HG03060 (cell line): ENCODE measurements around the gene ATP11A.
"Not testable (repeated sequence)": the region's sequence is repeated elsewhere in the genome, so short reads cannot be mapped to it uniquely, and the experiment has no call there.

Experiments
- ATAC-seq: cut with Tn5 transposase; IDR thresholded peaks from one replicate; pipeline ENCODE4 v1.9.1; 2021; ENCODE audit warnings: low read depth, moderate number of reproducible peaks; ENCODE audit not compliant: unreplicated experiment

The ATP11A gene

DNA sequence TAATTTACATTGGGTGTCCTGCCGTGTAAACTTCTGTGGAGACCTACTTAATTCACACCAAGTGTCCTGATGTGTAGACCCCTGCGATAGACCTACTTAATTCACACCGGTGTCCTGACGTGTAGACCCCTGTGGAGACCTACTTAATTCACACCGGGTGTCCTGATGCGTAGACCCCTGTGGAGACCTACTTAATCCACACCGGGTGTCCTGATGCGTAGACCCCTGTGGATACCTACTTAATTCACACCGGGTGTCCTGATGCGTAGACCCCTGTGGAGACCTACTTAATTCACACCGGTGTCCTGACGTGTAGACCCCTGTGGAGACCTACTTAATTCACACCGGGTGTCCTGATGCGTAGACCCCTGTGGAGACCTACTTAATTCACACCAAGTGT lies 97.0 kb downstream of the ATP11A start:
- not testable (repeated sequence) for ATAC-seq

DNA sequence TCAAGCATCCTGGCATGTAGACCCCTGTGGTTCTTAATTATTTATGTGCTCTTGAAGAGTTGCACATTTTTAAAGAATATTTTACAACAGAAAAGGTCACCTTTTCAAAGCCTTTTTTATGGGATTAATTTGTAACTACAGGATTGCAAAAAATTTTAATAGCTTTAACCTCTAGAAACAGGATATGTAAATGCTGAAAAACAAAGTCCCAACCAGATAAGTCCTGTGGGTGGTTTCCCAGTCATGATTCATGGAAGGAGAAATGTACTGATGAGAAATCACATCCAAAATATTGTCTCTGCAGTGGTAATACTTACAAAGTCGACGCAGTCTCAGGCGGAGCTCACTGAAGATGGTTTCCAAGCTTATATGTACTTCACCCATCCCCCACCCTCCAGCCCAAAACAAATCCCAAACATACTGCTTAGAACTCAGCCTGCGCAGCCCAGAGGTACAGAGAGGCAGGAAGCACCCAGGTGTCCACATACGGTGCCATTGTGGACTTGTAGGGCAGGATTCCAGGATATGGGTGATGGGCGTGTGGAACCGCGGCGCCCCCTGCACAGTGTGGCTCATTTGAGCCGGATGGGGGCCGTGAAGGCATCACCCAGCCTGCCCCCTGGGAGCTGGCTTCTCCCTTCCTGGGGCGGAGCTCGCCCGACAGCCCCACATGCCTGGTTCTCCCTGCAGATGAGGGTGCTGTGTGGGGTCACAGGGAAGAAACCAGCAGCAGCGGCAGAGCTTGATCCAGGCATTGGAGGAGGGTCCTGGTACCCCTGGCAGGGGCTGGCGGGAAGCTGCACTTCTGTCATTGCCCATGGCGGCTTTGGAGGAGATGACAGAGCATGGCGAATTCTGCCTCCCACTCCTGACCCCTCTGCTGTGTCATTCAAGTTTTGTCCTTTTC lies 101.2 kb downstream of the ATP11A start:
- ATAC-seq = no peak

DNA sequence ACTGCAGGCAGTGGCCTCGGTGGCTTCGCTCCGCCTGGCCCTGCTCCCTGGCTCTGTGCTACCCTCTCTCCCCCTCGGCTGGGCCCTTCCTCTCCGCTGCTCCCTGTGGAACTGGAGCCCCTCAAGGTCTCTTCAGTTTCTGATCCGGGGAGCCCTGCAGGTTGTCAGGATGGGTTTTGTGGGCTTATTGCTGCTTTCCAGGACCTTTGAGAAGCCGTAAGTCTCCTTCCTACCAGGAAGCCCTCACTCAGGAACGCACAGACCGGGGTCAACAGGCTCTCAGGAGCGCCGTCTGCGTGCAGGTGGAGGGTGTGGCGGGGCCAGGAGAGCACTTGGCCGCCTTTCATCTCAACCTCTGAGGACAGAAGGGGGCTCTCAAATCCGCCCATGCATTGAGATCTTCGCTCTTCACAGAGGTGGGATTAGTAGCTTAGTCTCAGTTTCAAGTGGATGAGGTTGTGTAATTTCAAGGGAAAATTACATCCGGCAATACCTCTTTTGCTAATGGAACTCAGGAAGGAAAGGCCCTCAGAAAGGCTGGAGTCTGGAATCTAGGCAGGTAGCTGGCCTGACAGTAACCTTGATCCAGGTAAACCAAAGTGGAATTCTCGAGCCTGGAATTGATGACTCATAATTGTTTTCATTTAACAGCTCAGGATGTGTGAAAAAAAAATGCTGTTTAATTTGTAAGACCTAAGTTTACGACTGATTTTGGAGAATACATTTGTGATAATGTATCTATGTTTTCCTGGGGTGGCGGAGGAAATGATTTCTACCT lies 102.0 kb downstream of the ATP11A start:
- no peak for ATAC-seq

DNA sequence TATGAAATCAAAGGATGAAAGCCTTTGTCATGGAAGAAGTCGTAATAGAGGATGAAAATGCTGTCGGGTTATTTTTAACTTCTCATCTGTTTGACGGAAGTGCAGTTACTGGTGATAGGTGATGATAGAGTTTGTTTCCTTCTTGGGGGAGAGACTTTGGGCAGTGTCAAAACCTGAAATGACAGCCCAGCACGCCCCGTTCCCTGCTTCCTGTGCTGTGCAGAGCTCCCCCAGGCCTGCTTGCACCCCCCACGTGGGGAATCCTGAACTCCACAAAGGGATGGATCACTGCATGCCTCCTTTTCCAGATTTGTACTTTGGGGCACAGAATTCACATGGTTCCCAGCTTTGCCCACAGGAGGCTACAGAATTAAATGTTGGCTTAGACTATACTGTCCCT lies 102.7 kb downstream of the ATP11A start:
- no peak for ATAC-seq

DNA sequence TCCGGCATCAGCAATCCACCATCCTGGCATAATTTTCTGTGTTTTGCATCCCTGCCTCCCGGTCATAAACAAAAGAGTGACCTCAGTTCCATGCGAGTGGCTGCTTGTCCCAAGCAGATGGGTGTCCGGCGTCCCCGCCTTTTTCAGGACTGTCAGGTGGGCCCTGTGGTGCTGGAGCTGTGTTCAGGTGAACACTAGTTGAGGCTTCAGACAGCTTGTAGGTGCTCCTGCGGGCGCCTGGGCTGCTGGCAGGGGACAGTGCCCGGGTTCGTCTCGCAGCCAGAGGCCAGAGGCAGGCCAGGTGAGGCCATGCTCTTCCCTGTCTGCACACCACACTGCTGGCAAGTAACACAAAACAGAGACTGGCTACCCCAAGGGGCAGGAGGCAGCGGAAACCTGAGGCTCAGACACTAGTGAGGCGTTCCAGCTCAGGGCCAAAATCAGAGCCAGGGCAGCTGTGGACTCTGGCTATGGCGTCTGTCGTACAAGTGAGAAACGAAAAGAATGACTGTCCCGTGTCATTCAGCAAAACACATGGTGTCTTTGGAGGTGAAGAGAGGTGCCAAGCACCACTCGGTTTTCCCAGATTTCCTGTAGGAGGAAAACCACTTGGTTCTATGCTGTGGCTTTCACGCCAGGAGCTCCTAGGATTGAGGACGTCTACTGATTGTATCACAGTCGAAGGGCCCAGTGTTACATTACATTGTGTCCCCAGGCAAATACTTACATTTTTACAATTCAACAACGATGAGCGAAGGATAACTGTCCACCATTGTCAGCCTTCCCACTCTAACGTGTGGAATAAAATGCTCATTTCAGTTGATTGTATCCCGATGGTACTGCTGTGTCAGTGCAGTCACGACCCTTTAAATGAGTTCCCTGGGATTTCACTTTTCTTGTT lies 104.0 kb downstream of the ATP11A start:
- ATAC-seq = no peak

DNA sequence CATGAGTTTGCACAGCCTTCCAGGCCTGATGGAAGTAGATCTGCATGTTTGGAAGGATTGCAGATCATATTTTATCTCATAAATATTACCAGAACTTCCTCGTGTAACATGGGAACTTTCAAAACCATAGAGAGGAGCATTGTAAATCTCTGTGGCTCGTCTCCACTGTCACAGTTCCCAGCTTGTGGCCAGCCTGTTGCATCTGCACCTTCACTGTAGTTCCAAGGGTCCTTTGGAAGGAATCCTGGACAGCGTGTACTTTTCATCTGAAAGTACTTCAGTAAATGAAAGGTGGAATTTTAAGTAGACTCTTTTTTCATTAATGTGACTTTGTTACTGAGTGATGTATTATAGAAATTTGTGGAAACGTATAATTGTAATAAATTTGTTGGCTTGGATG lies 105.4 kb downstream of the ATP11A start:
- no peak for ATAC-seq

DNA sequence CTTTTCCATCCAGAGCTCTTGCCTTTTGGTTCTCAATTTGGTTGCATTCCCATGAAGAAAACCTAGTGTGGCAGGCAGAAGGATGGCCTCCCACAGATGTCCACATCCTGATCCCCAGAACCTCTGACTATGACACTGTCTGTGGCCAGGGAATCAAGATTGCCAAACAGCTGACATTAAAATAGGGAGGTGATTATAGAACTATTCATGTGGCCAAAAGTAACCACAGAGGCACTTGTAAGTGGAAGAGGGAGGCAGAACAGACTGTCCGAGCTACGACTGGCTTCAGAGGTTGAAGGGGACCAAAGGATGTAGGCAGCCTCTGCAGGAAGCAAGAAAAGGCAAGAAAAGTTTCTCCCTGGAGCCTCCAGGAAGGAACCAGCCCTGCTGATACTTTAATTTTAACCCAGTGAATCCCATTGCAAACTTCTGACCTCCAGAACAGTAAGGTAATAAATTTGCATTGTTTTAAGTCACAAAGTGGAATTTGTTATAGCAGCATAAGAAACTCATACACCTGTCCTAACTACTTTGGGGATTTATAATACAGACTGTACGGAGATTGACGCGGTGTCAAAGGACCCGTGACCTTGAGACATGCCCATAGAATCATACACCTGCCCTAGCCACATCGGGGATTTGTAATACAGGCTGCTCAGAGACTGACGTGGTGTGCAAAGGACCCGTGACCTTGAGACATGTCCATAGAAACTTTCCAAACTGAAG lies 106.5 kb downstream of the ATP11A start:
- no peak for ATAC-seq

DNA sequence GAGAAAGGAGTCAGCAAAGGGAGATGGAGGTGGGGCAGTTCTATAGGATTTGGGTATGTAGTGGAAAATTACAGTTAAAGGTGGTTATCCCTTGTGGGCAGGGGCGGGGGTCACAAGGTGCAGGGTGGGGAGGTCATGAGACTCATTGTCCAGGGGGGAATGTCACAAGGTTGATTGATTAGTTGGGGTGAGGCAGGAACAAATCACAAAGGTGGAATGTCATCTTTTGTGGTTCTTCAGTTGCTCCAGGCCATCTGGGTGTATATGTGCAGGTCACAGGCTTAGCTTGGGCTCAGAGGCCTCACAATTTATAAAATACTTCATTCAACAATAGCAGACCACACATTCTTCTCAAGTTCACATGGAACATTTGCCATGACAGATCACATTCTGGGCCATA lies 109.6 kb downstream of the ATP11A start:
- ATAC-seq = no peak

DNA sequence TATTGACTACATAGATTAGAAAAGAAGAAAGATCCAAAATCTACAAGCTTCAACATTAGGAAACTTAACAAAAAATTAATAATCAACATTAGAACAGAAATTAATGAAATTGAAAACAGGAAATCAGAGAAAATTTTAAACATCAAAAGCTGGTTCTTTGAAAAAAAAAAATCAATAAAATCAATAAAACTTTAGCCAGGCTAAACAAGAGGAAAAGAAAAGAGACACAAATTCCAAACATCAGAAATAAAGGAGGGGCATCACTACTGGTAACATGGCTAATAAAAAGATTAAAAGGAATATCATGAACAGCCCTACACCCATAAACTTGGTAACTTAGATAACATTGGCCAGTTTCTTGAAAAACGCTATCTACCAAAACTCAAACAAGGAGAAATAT lies 110.2 kb downstream of the ATP11A start:
- ATAC-seq = no peak

DNA sequence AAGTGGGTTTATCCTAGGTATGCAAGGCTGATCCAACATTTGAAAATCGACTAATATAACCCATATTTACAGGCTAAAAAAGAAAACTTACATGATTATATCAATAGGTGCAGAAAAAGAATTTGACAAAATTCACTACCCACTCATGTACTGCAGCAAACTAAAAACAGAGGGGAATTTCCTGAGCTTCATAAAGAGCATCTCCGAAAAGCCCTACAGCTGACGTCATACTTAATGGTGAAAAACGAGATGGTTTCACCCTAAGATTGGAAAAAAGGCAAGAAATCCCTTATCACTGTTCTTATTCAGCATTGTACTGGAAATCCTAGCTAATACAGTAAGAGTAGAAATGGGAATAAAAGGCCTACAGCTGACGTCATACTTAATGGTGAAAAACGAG lies 111.0 kb downstream of the ATP11A start:
- ATAC-seq = not testable (repeated sequence)

DNA sequence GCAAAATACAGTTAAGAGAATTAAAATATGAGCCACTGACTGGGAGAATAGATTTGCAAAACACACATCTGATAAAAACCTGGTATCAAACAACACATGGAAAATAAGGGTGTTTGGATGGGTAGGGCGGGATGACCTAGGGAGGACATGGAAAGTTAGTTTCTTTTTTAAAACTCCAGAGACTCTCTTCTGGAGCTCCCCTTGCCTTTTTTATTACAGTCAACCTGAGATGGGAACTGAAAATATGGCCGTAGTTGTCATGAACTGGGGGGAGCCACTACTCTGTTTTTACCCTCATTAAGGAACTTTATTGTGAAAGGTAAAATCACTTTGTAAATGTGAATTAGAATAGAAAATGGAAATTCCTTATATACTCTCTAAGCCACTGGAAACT lies 113.0 kb downstream of the ATP11A start:
- ATAC-seq = no peak

DNA sequence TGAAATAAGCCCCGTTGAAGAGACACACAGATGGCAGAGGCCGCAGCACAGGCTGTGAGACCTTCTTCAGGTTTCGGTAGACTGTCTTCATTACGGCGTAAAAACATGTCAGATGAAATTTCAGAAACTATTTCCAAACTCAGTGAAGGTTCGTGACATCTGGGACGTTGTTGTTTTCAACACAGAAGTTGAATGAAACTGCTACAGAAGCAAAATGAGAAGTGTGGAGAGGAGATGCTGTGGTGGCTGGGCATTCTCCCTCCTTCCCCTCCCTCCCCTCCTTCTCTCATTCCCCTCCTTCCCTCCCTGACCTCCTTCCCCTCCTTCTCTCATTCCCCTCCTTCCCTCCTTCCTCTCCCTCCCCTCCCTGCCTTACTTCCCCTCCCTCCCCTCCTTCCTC lies 113.6 kb downstream of the ATP11A start:
- ATAC-seq = no peak

DNA sequence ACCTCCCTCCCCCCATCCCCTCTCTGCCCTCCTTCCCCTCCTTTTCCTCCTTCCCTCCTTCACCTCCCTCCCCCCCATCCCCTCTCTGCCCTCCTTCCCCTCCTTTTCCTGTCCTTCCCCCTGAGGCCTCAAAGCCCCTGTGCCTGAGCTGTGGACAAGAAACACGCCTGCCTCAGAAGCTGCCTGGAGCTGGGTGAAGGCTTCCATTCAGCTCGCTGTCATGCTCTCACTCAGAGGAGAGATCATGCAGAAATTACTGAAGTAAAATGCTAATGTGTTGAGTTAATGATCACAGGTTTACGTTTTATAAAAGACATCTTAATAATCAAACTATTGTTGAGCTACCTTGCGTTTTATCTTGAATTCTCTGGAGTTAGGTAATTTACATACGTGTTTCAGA lies 114.5 kb downstream of the ATP11A start:
- ATAC-seq = no peak

DNA sequence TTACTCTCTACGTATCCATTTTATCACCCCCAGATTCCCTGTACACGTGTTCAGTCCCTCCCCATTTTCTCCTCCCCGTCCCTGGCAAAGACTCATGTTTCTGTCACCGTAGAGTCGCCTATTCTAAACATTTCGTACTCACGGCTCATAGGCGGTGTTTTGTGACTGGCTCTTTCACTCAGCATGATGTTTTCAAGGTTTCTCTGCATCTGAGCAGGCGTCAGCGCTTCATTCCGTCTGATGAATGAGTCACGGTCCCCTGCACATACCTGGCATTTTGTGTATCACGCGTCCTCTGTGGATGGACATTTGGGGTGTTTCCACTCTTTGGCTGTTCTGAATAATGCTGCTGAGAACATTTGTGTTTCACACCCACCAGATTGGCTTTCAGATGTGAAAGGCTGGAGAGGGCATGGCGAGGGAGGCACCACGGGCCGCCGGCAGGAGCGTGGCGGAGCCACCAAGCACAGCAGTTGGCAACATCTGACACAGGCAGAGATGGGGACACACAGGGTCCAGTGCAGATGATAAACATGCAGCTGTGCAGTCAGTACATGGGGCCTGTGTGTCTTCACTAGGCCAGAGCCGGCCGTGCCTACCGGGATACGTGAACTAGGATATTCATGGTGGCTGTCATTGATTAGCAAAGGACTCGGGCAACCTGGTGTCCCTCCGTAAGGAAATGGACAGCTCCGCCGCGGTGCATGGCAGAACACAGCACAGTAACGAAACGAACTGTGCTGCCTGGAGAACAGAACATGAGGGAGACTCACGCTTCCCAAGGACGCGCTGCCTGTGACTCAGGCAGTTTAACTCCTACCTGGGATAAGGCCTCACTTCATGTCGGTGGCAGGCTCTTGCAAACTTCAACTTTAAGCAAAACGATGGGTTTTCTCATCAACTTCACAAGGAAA lies 117.2 kb downstream of the ATP11A start:
- ATAC-seq = no peak

DNA sequence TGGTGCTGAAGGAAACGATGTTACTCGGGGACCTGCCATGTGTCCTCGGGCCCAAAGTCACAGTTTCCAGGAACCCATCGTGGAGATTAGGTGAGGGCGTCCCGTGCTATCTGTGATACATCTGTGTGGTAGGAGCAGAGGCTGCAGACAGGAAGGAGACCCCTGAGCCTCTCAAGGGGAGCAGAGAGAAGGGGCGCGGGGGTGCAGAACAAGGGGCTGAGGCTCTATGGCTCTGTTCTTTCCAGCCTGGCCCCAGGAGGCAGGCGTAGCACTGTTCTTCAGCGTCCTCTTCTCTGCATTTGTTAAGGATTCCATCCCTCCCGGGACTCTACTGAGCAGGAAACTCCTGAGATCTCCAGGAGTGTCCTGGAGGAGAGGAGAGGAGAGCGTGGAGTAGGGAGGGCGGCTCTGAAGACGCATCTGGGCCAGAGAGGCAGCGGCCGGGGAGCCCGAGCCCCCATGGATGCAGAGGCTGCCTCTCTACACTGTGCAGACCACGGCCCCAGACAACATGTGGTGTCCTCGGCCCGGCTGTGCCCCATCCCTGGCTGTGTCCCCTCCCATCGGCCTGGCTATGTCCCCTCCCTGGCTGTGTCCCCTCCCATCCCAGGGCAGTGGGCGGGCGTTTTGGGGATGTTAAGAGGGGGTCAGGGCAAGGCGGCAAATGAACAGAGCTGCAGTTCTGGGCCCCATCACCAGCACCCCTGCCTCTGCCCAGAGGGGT lies 118.0 kb downstream of the ATP11A start:
- no peak for ATAC-seq

DNA sequence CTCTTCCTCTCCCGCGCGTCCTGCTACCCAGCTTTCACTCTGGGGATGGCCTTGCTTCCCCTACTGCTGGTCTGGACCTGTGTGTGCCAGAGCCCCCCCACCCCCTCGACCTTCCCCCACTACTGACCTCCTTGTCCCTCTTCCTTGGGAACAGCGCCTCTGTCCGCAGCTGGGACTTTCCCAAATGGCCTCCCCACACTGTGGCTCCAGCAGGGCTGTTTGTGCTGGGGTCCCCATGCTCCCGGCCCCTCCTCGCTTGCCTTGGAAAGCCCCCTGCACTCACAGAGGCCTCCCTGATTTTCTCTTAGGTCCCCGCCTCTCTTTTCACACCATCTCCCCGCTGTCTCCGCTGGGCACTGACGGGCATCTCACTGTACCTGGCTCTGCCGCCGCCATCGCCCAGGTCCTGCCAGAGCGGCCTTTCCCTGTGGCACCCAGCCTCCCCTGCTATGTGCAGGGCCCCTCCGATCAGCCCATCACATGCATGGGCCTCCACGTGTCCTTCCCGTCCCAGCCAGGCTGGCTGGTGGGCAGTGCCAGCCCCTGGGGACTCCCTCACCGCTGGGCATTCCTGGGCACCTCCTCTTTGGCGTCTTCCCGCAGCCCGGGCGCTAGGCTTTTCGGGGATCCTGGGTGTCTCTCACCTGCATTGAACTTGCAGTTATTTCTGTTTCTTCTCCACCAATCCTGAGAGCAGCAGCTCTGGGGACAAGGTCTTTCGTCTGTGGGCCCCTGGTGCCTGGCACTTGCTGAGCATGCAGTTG lies 118.7 kb downstream of the ATP11A start:
- no peak for ATAC-seq
